CMK (cell line): ENCODE measurements around the gene PNMA8A.

ENCODE experiments used
- DNase-seq: peaks from one replicate; pipeline ENCODE4 v3.0.0-alpha.2; 2010; ENCODE audit warnings: low read depth

Gene PNMA8A

DNA sequence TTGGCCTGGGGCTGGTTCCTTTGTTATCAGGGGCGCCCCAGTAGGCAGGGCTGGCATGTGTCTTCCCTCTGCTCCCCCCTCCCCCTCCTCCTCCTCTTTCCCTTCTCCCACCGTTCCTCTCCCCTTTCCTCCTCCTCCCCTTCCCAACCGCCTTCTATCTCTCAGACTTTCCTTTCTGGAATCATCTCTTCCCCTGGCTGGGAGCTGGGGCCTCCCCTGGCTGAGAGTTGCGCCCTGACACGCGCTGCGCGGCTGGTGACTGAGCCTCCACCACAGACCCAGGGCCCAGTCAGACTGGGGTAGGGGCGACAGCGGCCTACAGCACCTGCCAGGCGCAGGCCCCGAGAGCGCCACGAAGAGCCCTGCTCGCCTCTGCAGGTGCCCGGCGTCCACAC is 21.5 kb upstream of the PNMA8A start:
- no peak for DNase-seq

DNA sequence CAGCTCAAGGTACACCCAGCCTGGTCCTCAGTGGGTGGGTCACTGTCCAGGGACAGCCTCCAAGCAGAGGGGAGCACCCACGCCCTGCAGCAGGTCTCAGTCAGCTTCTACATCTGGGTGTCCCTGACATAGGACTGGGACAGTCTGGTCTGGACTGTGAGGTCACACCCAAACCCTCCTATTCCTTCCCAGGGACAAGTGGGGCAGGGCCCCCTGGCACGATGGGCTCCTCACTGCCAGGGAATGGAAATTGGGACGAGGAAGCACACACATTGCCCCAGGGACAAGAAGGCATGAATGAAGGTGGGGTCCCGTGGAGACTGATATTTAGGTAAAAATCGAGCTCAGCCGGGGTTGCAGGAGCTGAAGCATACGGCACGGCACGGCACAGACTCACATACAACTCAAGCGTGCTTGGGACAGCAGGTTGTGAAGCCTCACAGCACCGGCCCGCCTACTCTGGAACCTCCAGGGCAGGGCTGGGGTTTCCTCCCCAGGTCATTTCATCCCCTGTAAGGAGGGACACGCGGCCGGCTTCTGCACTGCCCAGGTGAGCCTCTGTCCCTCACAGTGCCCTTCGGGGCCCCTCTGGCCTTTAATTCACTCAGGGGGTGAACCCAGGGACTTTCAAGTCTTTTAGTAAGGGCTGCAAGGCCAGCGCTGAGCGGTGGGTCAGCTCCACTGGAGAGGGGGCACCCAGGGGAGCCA is 20.8 kb upstream of the PNMA8A start:
- no peak for DNase-seq

DNA sequence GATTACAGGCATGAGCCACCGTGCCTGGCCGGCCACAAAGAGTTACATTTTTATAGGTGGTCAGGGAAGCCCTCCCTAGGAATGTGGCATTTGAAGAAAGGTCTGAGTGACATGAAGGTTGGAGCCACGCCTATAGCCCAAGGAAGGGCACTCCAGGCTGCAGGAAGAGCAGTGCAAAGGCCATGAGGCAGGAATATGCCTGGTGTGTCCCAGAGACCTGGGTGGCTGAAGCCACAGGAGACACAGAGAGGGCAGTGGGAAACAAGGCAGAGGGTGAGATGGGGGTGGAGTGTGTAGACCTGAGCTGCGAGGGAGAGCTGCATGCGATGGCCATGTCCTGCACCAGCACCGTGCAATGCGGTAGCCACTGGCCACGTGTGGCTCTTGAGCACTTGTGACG is 19.4 kb upstream of the PNMA8A start:
- no peak for DNase-seq

- DNase-seq: no peak
Measured at GRCh38 chr19:46489445-46490272, 18.3 kb upstream of the PNMA8A start.

- no peak for DNase-seq
Measured at GRCh38 chr19:46488551-46488950, 17.2 kb upstream of the PNMA8A start.

DNA sequence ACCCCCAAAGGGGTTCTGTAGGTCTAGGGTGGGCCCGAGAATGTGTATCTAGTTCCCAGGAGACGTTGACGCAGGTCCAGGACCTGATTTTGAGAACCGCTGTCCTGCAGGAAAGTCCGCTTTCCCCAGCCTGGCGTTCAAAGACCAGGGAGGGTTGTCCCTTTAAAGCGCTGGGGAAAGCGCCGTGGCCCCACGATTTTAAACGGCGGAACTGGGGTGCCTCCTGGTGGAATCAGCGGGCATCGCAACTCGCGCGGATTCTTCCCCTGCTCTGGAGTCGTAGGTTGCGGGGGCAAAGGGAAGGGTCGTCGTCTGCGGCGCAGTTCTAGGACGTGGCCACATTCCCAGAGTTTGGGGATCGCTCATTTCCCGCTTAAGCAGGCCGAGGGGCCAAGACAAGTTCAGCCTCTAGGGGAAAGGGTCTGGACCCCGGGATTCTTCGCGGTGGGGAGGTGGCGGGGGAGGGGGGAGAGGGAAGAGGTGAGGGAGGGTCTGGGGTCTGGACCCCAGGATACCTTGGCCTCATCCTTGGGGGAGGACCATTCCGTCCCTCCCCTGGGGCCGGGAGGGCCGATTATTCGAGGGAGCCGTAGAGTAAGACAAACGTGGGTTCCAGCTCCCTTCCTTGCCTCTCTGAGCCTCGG is 16.6 kb upstream of the PNMA8A start:
- DNase-seq: no peak

- DNase-seq: no peak
Measured at GRCh38 chr19:46487178-46487801, 15.9 kb upstream of the PNMA8A start.

GRCh38 chr19:46486358-46486757 is 15.0 kb upstream of the PNMA8A start:
- DNase-seq: no peak

DNA sequence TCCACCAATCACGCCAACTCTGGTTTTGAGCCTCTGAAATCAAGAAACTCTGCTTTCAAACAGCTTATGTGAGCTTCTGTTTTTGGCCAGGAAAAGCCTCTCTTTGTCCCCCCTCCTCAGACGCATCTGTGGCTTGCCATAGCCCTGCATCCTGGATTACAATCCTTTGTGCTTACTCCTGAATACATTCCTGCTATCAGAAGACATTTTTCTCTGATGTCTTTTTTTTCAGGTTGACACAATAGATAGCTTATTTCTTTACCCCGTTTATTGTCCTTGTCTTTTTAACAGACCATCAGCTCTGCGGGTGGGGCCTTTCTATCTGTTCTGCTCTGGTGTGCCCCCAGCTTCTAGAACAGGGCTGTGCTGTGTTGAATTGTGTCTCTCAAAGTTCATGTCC is 13.3 kb upstream of the PNMA8A start:
- no peak for DNase-seq

DNA sequence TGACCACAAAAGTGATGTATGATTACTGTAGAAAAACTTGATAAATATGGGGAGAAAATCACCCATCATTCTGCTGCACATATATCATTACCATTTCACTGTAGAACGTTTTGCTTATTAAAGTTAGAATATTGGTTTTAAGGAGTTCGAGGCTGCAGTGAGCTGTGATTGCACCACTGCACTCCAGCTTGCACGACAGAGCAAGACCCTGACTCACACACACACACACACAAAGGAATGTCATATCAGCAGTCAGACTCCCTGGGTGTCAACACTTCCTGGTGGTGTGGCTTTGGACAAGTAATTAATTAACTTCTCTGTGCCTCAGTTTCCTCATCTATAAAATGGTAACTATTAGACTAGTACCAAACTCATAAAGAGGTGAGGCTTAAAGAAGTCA is 11.3 kb upstream of the PNMA8A start:
- DNase-seq: no peak

GRCh38 chr19:46481947-46482346 is 10.6 kb upstream of the PNMA8A start:
- no peak for DNase-seq

DNA sequence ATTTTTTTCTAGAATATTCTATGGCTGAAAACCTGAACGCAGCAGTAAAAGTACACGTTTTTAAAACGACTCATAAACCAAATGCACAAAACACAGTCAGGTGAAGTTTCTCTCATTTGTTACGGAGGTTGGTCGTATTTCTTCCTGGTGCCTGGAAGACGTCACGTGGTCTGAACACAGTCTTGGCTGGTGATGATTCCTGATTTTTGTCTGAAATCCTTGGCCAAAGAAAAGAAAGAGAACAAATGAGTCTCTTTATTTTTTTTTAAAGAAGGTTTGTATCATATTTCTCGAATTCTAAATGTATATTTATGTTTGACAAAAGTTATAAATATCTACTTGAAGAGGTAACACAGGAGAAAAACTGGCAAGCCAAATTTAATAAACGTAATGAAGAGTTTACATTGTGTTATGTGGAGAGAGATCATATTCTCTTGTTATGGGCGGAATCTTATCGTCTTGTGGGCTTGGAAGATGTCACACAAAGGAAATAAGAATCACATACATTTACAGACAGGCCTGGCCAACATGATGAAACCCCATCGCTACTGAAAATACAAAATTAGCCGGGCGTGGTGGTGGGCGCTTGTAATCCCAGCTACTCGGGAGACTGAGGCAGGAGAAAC is 10.0 kb upstream of the PNMA8A start:
- no peak for DNase-seq

- DNase-seq: no peak
Measured at GRCh38 chr19:46480415-46480814, 9.1 kb upstream of the PNMA8A start.

GRCh38 chr19:46478356-46478986 is 7.1 kb upstream of the PNMA8A start:
- DNase-seq: no peak

GRCh38 chr19:46475986-46476385 is 4.6 kb upstream of the PNMA8A start:
- no peak for DNase-seq

DNA sequence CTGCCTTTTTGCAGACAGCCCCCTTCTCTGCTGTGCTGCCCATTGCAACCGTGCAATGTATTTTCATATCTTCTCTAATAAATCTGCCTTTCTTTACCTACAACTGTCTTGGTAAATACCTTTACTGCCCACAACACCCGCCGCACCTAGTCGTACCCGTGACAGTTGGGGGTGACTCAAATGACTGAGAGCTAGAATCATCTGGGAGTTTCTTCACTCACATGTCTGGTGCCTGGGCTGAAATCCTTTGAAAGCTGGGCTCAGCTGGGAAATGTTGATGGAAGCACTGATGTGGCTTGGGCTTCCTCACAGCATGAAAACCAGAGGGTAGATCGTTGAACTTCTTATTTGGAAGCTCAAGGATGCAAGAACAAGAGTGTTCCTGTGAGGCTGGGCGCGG is 2.8 kb upstream of the PNMA8A start:
- DNase-seq: no peak

- DNase-seq: no peak
Measured at GRCh38 chr19:46472592-46472991, 1.2 kb upstream of the PNMA8A start.

GRCh38 chr19:46471811-46472543 is 614 bp upstream of the PNMA8A start:
- no peak for DNase-seq

- DNase-seq: no peak
Measured at GRCh38 chr19:46470376-46470775, 987 bp downstream of the PNMA8A start.

DNA sequence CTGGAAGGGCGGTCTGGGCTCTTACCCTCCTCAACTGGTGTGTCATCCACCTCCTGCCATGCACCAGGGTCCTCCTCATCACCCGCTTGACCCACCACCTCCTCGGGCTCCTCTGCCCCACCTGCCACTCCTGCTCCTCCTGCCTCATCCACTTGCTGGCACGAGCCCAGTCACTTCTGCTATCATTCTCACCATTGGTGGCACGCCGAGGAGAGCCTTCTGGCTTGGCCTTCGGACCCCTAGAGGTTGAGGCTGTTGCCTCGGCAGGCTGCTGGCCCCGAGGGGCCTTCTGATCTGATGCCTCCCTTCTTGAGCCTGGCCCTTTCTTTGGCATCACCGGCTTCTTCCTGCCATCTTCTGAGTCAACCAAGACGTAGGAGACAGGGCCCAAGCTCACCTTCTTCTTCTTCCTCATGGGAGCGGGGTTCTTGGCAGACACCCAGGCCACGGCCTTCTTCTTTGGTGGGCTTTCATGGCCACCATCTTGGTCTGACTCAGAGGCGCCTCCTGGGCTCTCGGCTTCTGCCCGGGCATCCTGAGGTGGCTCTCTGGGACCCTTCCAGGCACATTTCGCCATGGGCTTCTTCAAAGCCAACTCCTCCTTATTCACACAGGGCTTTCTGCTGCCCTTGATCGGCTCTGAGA is 1.7 kb downstream of the PNMA8A start:
- DNase-seq: no peak
